Panc1 (cell line): ENCODE data around the gene FBXL16. TPM values are rescaled to one million over a fixed set of nuclear protein-coding genes. Genes with fewer than 3 reads are reported as not detected.

Source experiments
- ATAC-seq: fragments of 200-7000 bp; cut with Tn5 transposase; 2 replicates; pipeline ENCODE4 v1.9.1; 2020; ENCODE audit warnings: mild to moderate bottlenecking, moderate library complexity
- BruUV-seq: library from RNA; stranded (reverse); fragments of 400-500 nt; replicated peaks from 2 replicates; lab custom pipeline; 2021; lab: Mats Ljungman, UMichigan
- CTCF ChIA-PET: fragments of 300-600 bp; sonication (Branson Sonifier 250); formaldehyde crosslinking; loops from one replicate; lab custom pipeline; 2022; ENCODE audit warnings: antibody characterized with exemption; lab: Charles Lee
- POLR2A ChIA-PET: fragments of 300-600 bp; sonication (Branson Sonifier 250); formaldehyde crosslinking; loops from one replicate; lab custom pipeline; 2022; ENCODE audit warnings: antibody characterized with exemption; lab: Charles Lee
- DNase-seq: peaks from one replicate; pipeline ENCODE4 v3.0.0-alpha.2; 2010; ENCODE audit warnings: low read depth, low spot score
- H3K27ac ChIP-seq: 2 replicates; pipeline ENCODE4 v1.5.1; 2011; ENCODE audit warnings: mild to moderate bottlenecking, low read length, inconsistent platforms
- H3K27me3 ChIP-seq: fragments of 200-500 bp; sonication (Bioruptor generic); 2 replicates; pipeline ENCODE4 v1.6.0; 2014; ENCODE audit warnings: low read length, inconsistent platforms; ENCODE audit not compliant: control insufficient read depth, insufficient read depth
- H3K36me3 ChIP-seq: fragments of 200-500 bp; sonication (Bioruptor generic); 2 replicates; pipeline ENCODE4 v1.5.1; 2014; ENCODE audit warnings: inconsistent platforms, mild to moderate bottlenecking, low read length, moderate library complexity; ENCODE audit not compliant: control insufficient read depth, insufficient read depth
- H3K4me1 ChIP-seq: 2 replicates; pipeline ENCODE4 v1.5.1; 2011; ENCODE audit warnings: inconsistent platforms, mild to moderate bottlenecking, low read length, moderate library complexity; ENCODE audit not compliant: control insufficient read depth, insufficient read depth
- H3K4me3 ChIP-seq, 2 experiments: 2 replicates each; pipeline ENCODE4 v1.5.1; 2011 to 2012; ENCODE audit warnings: low read depth in 2 of 2, low read length in 2 of 2, mild to moderate bottlenecking in 2 of 2, inconsistent platforms in 1 of 2, moderate library complexity in 1 of 2
- H3K9me3 ChIP-seq: fragments of 200-500 bp; sonication (Bioruptor generic); 2 replicates; pipeline ENCODE4 v1.5.1; 2014; ENCODE audit warnings: low read depth, mild to moderate bottlenecking, inconsistent platforms, low read length, moderate library complexity; ENCODE audit not compliant: control insufficient read depth, insufficient read depth
- POLR2AphosphoS5 ChIP-seq: IDR thresholded peaks from 2 replicates; pipeline ENCODE4 v1.6.1; 2012; ENCODE audit warnings: mild to moderate bottlenecking, low read depth, low read length, moderate library complexity
- REST ChIP-seq, 2 experiments: IDR thresholded peaks; 2 replicates each; pipeline ENCODE4 v1.6.1; 2011 to 2012; ENCODE audit warnings: low read depth in 2 of 2, control low read depth in 1 of 2, low read length in 1 of 2, mild to moderate bottlenecking in 1 of 2, moderate library complexity in 1 of 2; ENCODE audit not compliant: insufficient read depth in 1 of 2
- SIN3A ChIP-seq: IDR thresholded peaks from 2 replicates; pipeline ENCODE4 v1.6.1; 2012; ENCODE audit warnings: low read depth, mild to moderate bottlenecking, low read length, moderate library complexity, borderline replicate concordance; ENCODE audit not compliant: insufficient read depth
- TCF7L2 ChIP-seq: IDR thresholded peaks from 2 replicates; pipeline ENCODE4 v1.6.1; 2011; ENCODE audit warnings: mild to moderate bottlenecking, low read depth, low read length, inconsistent platforms
- in situ Hi-C: cut with HindIII; loops from 2 replicates; pipeline ENCODE4 v1.10.0; 2016; ENCODE audit warnings: low sequenced_read_pairs, low pct_unique_long_range_greater_than_20kb
- intact Hi-C: fragments of 100-400 bp; cut with micrococcal nuclease; formaldehyde crosslinking; loops from one replicate; pipeline ENCODE4 v1.10.0; 2022; ENCODE audit not compliant: unreplicated experiment
- total RNA-seq: library from RNA; stranded (reverse); gene quantifications from one replicate; pipeline ENCODE4 v1.2.1, GENCODE V29; 2021; ENCODE audit not compliant: unreplicated experiment
- TF ChIP-seq, protein P1 (sequence below): fragments of 450-650 bp; IDR thresholded peaks from 2 replicates; pipeline ENCODE4 v1.5.1; 2017; ENCODE audit warnings: mild to moderate bottlenecking

FBXL16 gene
- total RNA-seq, 1 experiment from 2014 or later = 28.0 TPM

- TSS peak; percentile 49 for BruUV-seq
- intact Hi-C loops (no loop called here), in situ Hi-C loops (no loop called here)
- H3K27ac ChIP-seq = peak overlapping the region; percentile 88
- POLR2A ChIA-PET = interaction anchor here (0.5 kb wide), 1 partner anchor 626 kb away, joined by 6 read pairs; no protein-coding TSS in a partner anchor
- CTCF ChIA-PET = interaction anchor here (1.1 kb wide), 1 partner anchor 68 kb away, joined by 4 read pairs; no protein-coding TSS in a partner anchor
- DNase-seq = no peak
- peaks cover 48% of the 10 kb centered on the region for H3K4me1 ChIP-seq
- H3K36me3 ChIP-seq = no peaks in the 10 kb centered on the region; the same call in 1 of the 2 replicates
- peak overlapping the region; percentile 65 to 80 for H3K4me3 ChIP-seq
- TF ChIP-seq SIN3A = 0 out of 2 replicates have a peak, but pooled peaks have one; percentile 8
- no peak for TF ChIP-seq REST (IDR thresholded peaks at IDR 0.05; ENCODE audit: insufficient read depth in 1 of 2, low read depth in 2 of 2, low read length in 1 of 2)
- H3K27me3 ChIP-seq = no peaks in the 10 kb centered on the region
- H3K9me3 ChIP-seq = no peaks in the 10 kb centered on the region
- ATAC-seq = no peak
Observed at GRCh38 chr16:716768-717325, 11.2 kb upstream of the FBXL16 start.

GRCh38 chr16:716200-716568 lies 10.6 kb upstream of the FBXL16 start:
- Histone ChIP-seq H3K4me1 (peaks cover 55% of the 10 kb centered on the region), H3K27ac (peak overlapping the region; percentile 88), H3K36me3 (no peaks in the 10 kb centered on the region; the same call in 1 of the 2 replicates), H3K4me3 (peak overlapping the region; percentile 65 to 80), H3K27me3 (no peaks in the 10 kb centered on the region), H3K9me3 (no peaks in the 10 kb centered on the region)
- intact Hi-C loops = no loop called here
- BruUV-seq = no TSS peak
- TF ChIP-seq TCF7L2 = no peak
- TF ChIP-seq REST (IDR thresholded peaks at IDR 0.05; ENCODE audit: insufficient read depth in 1 of 2, low read depth in 2 of 2, low read length in 1 of 2) = no peak
- TF ChIP-seq, protein P1, sequence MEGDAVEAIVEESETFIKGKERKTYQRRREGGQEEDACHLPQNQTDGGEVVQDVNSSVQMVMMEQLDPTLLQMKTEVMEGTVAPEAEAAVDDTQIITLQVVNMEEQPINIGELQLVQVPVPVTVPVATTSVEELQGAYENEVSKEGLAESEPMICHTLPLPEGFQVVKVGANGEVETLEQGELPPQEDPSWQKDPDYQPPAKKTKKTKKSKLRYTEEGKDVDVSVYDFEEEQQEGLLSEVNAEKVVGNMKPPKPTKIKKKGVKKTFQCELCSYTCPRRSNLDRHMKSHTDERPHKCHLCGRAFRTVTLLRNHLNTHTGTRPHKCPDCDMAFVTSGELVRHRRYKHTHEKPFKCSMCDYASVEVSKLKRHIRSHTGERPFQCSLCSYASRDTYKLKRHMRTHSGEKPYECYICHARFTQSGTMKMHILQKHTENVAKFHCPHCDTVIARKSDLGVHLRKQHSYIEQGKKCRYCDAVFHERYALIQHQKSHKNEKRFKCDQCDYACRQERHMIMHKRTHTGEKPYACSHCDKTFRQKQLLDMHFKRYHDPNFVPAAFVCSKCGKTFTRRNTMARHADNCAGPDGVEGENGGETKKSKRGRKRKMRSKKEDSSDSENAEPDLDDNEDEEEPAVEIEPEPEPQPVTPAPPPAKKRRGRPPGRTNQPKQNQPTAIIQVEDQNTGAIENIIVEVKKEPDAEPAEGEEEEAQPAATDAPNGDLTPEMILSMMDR = no peak
- TF ChIP-seq SIN3A = no peak
- TF ChIP-seq POLR2AphosphoS5 = no peak; the same call in 1 of the 2 replicates
- in situ Hi-C loops = no loop called here
- ATAC-seq (no peak), DNase-seq (no peak)
- CTCF ChIA-PET = interaction anchor here (0.6 to 1.1 kb wide), 2 partner anchors 69 to 1251 kb away, joined by 3 to 4 read pairs; no protein-coding TSS in a partner anchor
- POLR2A ChIA-PET = interaction anchor here (0.6 kb wide), 2 partner anchors 327 to 336 kb away, joined by 3 to 4 read pairs; no protein-coding TSS in a partner anchor
